HepG2 (cell line): ENCODE results near the gene GALNTL6.

Experiments used
- ARID2 ChIP-seq: sonication (generic); formaldehyde crosslinking; IDR thresholded peaks from 2 replicates; pipeline ENCODE4 v1.8.1; 2022; ENCODE audit warnings: mild to moderate bottlenecking, missing genetic modification reagents, borderline replicate concordance
- ARNTL ChIP-seq: sonication (generic); formaldehyde crosslinking; IDR thresholded peaks from 2 replicates; pipeline ENCODE4 v1.4.0; 2020; ENCODE audit warnings: mild to moderate bottlenecking, missing genetic modification reagents
- CTCF ChIP-seq: sonication (generic); formaldehyde crosslinking; IDR thresholded peaks from 2 replicates; pipeline ENCODE4 v1.5.0; 2020; ENCODE audit warnings: mild to moderate bottlenecking, missing genetic modification reagents, moderate library complexity
- GPN1 ChIP-seq: sonication (generic); formaldehyde crosslinking; IDR thresholded peaks from 2 replicates; pipeline ENCODE4 v1.5.1; 2020; ENCODE audit warnings: missing genetic modification reagents, borderline replicate concordance
- HDAC6 ChIP-seq: fragments of 200-600 bp; sonication (generic); IDR thresholded peaks from 2 replicates; pipeline ENCODE4 v1.7.0; 2017; ENCODE audit warnings: mild to moderate bottlenecking, antibody characterized with exemption, low read length, low read depth
- RAD21 ChIP-seq: fragments of 450-650 bp; formaldehyde crosslinking; IDR thresholded peaks from 2 replicates; pipeline ENCODE4 v1.5.0; 2020; ENCODE audit warnings: mild to moderate bottlenecking
- TIGD3 ChIP-seq: sonication (generic); formaldehyde crosslinking; IDR thresholded peaks from 2 replicates; pipeline ENCODE4 v1.5.1; 2020; ENCODE audit warnings: mild to moderate bottlenecking, missing genetic modification reagents, borderline replicate concordance
- ZFP36 ChIP-seq: fragments of 150-350 bp; IDR thresholded peaks from 2 replicates; pipeline ENCODE4 v1.6.1; 2018; ENCODE audit warnings: borderline replicate concordance, low read length, low read depth; ENCODE audit not compliant: partially characterized antibody
- ZNF280B ChIP-seq: sonication (generic); formaldehyde crosslinking; IDR thresholded peaks from 2 replicates; pipeline ENCODE4 v1.5.0; 2020; ENCODE audit warnings: missing genetic modification reagents, mild to moderate bottlenecking, borderline replicate concordance
- TF ChIP-seq, protein P1 (sequence below): sonication (generic); formaldehyde crosslinking; IDR thresholded peaks from 2 replicates; pipeline ENCODE4 v1.4.0; 2020; ENCODE audit warnings: missing genetic modification reagents
- TF ChIP-seq, protein P2 (sequence below): sonication (generic); formaldehyde crosslinking; IDR thresholded peaks from 2 replicates; pipeline ENCODE4 v1.5.1; 2020; ENCODE audit warnings: mild to moderate bottlenecking, missing genetic modification reagents

- TF ChIP-seq GPN1 (CRISPR knock-in tag) = no peak
- TF ChIP-seq, protein P1, sequence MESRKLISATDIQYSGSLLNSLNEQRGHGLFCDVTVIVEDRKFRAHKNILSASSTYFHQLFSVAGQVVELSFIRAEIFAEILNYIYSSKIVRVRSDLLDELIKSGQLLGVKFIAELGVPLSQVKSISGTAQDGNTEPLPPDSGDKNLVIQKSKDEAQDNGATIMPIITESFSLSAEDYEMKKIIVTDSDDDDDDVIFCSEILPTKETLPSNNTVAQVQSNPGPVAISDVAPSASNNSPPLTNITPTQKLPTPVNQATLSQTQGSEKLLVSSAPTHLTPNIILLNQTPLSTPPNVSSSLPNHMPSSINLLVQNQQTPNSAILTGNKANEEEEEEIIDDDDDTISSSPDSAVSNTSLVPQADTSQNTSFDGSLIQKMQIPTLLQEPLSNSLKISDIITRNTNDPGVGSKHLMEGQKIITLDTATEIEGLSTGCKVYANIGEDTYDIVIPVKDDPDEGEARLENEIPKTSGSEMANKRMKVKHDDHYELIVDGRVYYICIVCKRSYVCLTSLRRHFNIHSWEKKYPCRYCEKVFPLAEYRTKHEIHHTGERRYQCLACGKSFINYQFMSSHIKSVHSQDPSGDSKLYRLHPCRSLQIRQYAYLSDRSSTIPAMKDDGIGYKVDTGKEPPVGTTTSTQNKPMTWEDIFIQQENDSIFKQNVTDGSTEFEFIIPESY = no peak
- TF ChIP-seq, protein P2, sequence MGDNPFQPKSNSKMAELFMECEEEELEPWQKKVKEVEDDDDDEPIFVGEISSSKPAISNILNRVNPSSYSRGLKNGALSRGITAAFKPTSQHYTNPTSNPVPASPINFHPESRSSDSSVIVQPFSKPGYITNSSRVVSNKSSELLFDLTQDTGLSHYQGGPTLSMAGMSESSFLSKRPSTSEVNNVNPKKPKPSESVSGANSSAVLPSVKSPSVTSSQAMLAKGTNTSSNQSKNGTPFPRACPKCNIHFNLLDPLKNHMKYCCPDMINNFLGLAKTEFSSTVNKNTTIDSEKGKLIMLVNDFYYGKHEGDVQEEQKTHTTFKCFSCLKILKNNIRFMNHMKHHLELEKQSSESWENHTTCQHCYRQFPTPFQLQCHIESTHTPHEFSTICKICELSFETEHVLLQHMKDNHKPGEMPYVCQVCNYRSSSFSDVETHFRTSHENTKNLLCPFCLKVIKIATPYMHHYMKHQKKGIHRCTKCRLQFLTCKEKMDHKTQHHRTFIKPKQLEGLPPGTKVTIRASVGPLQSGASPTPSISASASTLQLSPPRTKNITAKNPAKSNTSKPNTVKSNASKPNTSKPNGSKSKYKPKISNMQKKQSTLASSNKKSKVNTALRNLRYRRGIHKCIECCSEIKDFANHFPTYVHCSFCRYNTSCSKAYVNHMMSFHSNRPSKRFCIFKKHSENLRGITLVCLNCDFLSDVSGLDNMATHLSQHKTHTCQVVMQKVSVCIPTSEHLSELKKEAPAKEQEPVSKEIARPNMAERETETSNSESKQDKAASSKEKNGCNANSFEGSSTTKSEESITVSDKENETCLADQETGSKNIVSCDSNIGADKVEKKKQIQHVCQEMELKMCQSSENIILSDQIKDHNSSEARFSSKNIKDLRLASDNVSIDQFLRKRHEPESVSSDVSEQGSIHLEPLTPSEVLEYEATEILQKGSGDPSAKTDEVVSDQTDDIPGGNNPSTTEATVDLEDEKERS (CRISPR knock-in tag) = no peak
- no peak for TF ChIP-seq RAD21 (CRISPR knock-in tag)
- TF ChIP-seq ARID2 (CRISPR knock-in tag) = no peak
- no peak for TF ChIP-seq CTCF (CRISPR knock-in tag)
- no peak for TF ChIP-seq ZNF280B
- no peak for TF ChIP-seq ZFP36
- no peak for TF ChIP-seq HDAC6
- no peak for TF ChIP-seq ARNTL
- TF ChIP-seq TIGD3 = no peak
These were observed 1206.5 kb downstream of the GALNTL6 start for GRCh38 chr4:173019664-173020063.
